Measurements from ENCODE around the gene RBMS2. TPM values are rescaled to one million over a fixed set of nuclear protein-coding genes. Genes with fewer than 3 reads are reported as not detected.
"Not testable (repeated sequence)": the region's sequence is repeated elsewhere in the genome, so short reads cannot be mapped to it uniquely, and the experiment has no call there.

The RBMS2 gene
- polyA plus RNA-seq, 2 of the 4 experiments (the other 2 are of a cell fraction): 13.3 to 46.4 TPM

- ATAC-seq, POLR2A ChIA-PET, CTCF ChIA-PET, H3K9me3 ChIP-seq, FAIRE-seq, H3K4me3 ChIP-seq: not testable (repeated sequence)
- 78% methylated on average over 16 of the region's 31 CpGs for WGBS (ENCODE audit: missing lambda C conversion rate)
- TF ChIP-seq FOSB (CRISPR knock-in tag; IDR thresholded peaks at IDR 0.05) (peak; percentile 33; the same call in 1 of the 2 replicates), ZNF302 (CRISPR knock-in tag; IDR thresholded peaks at IDR 0.05) (peak; percentile 77; the same call in 1 of the 2 replicates), EHF (CRISPR knock-in tag; IDR thresholded peaks at IDR 0.05) (0 out of 2 replicates have a peak, but pooled peaks have one; percentile 32), HOXB13 (CRISPR knock-in tag; IDR thresholded peaks at IDR 0.05; ENCODE audit: low read depth) (peak; percentile 63; the same call in 1 of the 2 replicates)
- Histone ChIP-seq H3K27ac (peak overlapping the region in 1 of 2 experiments; percentile 38; a peak in 1 of 6 replicates), H3K4me2 (peak overlapping the region; percentile 15; the same call in 1 of the 3 replicates), H3K4me1 (peaks cover 15% of the 10 kb centered on the region)
- DNase-seq (ENCODE audit: low read depth in 1 of 2, low spot score in 1 of 2): peak in 1 of 2 experiments; percentile 30
Observed at GRCh38 chr12:56493409-56494105, 28.1 kb upstream of the RBMS2 start.

- DNase-seq (ENCODE audit: low read depth in 1 of 2, low spot score in 1 of 2); FAIRE-seq; CTCF ChIA-PET: not testable (repeated sequence)
Observed at GRCh38 chr12:56494106-56494415, 27.6 kb upstream of the RBMS2 start.

GRCh38 chr12:56494481-56494880, 27.1 kb upstream of the RBMS2 start:
- H3K9me3 ChIP-seq; FAIRE-seq; H3K27ac ChIP-seq; POLR2A ChIA-PET; CTCF ChIA-PET; H3K4me2 ChIP-seq; DNase-seq (ENCODE audit: low read depth in 1 of 2, low spot score in 1 of 2); ATAC-seq; H3K4me3 ChIP-seq: not testable (repeated sequence)
- 95% methylated on average over 22 of the region's 27 CpGs for WGBS (ENCODE audit: missing lambda C conversion rate)
- H3K4me1 ChIP-seq: peaks cover 14% of the 10 kb centered on the region

More at GRCh38 chr12:56494106-56494415, 27.6 kb upstream of the RBMS2 start:
- H3K9me3 ChIP-seq, ATAC-seq, H3K4me2 ChIP-seq, H3K27ac ChIP-seq, H3K4me3 ChIP-seq, POLR2A ChIA-PET: not testable (repeated sequence)
- WGBS (ENCODE audit: missing lambda C conversion rate): 94% methylated on average over 7 of the region's 15 CpGs
- peaks cover 14% of the 10 kb centered on the region for H3K4me1 ChIP-seq

- FAIRE-seq, H3K9me3 ChIP-seq, H3K4me3 ChIP-seq, POLR2A ChIA-PET: not testable (repeated sequence)
- Histone ChIP-seq H3K4me1 (peaks cover 14% of the 10 kb centered on the region), H3K4me2 (peak overlapping the region; percentile 63), H3K27ac (peak overlapping the region in 1 of 2 experiments; percentile 56; a peak in 1 of 6 replicates)
- DNase-seq (ENCODE audit: low read depth in 1 of 2, low spot score in 1 of 2): peak in 1 of 2 experiments; percentile 52
- TF ChIP-seq RAD21 (conservative IDR thresholded peaks at IDR 0.05 in 1 of 2, IDR thresholded peaks at IDR 0.05 in 1 of 2) (peak; percentile 24 to 51; a peak in 3 of 5 replicates), CTCF (IDR thresholded peaks at IDR 0.05) (peak; percentile 35; the same call in 1 of the 3 replicates), SMC3 (IDR thresholded peaks at IDR 0.05) (peak; percentile 24; the same call in 1 of the 3 replicates)
- CTCF ChIA-PET: interaction anchor here (0.6 to 1.6 kb wide), 7 partner anchors 8 to 95 kb away, joined by 3 to 5 read pairs (median 4); no protein-coding TSS in a partner anchor
- 10% methylated on average over 14 of the region's 17 CpGs for WGBS (ENCODE audit: missing lambda C conversion rate)
- ATAC-seq: peak in 1 of 2 experiments; percentile 72; a peak in 3 of 6 replicates
Observed at GRCh38 chr12:56496704-56497103, 24.9 kb upstream of the RBMS2 start.

- ATAC-seq; POLR2A ChIA-PET; FAIRE-seq; DNase-seq (ENCODE audit: low read depth in 1 of 2, low spot score in 1 of 2); H3K4me1 ChIP-seq; H3K9me3 ChIP-seq; H3K27ac ChIP-seq; H3K4me3 ChIP-seq; H3K4me2 ChIP-seq: not testable (repeated sequence)
- 80% methylated on average over 14 of the region's 14 CpGs for WGBS (ENCODE audit: missing lambda C conversion rate)
- CTCF ChIA-PET: interaction anchor here (0.7 to 1.6 kb wide), 3 partner anchors 9 to 506 kb away, joined by 3 to 5 read pairs (median 4); no protein-coding TSS in a partner anchor
Observed at GRCh38 chr12:56498126-56498902, 23.3 kb upstream of the RBMS2 start.

GRCh38 chr12:56499452-56499851, 22.2 kb upstream of the RBMS2 start:
- DNase-seq (ENCODE audit: low read depth in 1 of 2, low spot score in 1 of 2); H3K4me2 ChIP-seq; CTCF ChIA-PET; H3K4me1 ChIP-seq; ATAC-seq; H3K4me3 ChIP-seq; H3K9me3 ChIP-seq; POLR2A ChIA-PET; H3K27ac ChIP-seq; FAIRE-seq: not testable (repeated sequence)
- 73% methylated on average over 9 of the region's 9 CpGs for WGBS (ENCODE audit: missing lambda C conversion rate)

- H3K4me3 ChIP-seq; H3K4me1 ChIP-seq; POLR2A ChIA-PET; FAIRE-seq; ATAC-seq; H3K9me3 ChIP-seq; H3K27ac ChIP-seq; H3K4me2 ChIP-seq; DNase-seq (ENCODE audit: low read depth in 1 of 2, low spot score in 1 of 2); CTCF ChIA-PET: not testable (repeated sequence)
- WGBS (ENCODE audit: missing lambda C conversion rate): 85% methylated on average over 13 of the region's 13 CpGs
Observed at GRCh38 chr12:56499879-56500278, 21.7 kb upstream of the RBMS2 start.

Measured in A549 (cell line).